Loucy (cell line): ENCODE results near the gene SLC4A11.

Source experiments
- CTCF ChIP-seq: fragments of 200-600 bp; sonication (generic); conservative IDR thresholded peaks from 2 replicates; pipeline ENCODE4 v1.5.1; 2014; ENCODE audit warnings: mild to moderate bottlenecking, antibody characterized with exemption, low read length
- EZH2phosphoT487 ChIP-seq: fragments of 200-600 bp; IDR thresholded peaks from 2 replicates; pipeline ENCODE4 v1.6.1; 2018; ENCODE audit warnings: antibody characterized with exemption, mild to moderate bottlenecking, moderate library complexity, borderline replicate concordance

GRCh38 chr20:3246682-3247081 lies 7.7 kb upstream of the SLC4A11 start:
- TF ChIP-seq CTCF (no peak), EZH2phosphoT487 (no peak)
